Ascending aorta (tissue), 1 donor: Measurements from ENCODE around the gene ANKS4B. TPM values are rescaled to one million over a fixed set of nuclear protein-coding genes. Genes with fewer than 3 reads are reported as not detected.

Experiments
- total RNA-seq: library from RNA; depleted of rRNA; stranded (reverse); fragments of >200 nt; gene quantifications from one replicate; pipeline ENCODE4 v1.1.0, GENCODE V29; 2016

ANKS4B gene
- total RNA-seq, 1 donor from 2014 or later: not detected

Other genes with a start within 250 kb of the ANKS4B start
- gene DNAH3, start 82.9 kb upstream of the ANKS4B start, total RNA-seq: 0.32 TPM
- 23.5 TPM for gene LDAF1, start 75.0 kb upstream of the ANKS4B start, total RNA-seq
- gene ZP2, start 22.1 kb upstream of the ANKS4B start, total RNA-seq: not detected
- gene CRYM, start 44.6 kb downstream of the ANKS4B start, total RNA-seq: not detected